COR-L47 (cell line): ENCODE results near the gene FSTL4.
A peak's percentile ranks its signal among the peaks of the same experiment; 100 is the strongest.

Experiments used
- DNase-seq: peaks from one replicate; lab custom pipeline; 2025; lab: John Stamatoyannopoulos, UW

The FSTL4 gene

GRCh38 chr5:133319905-133320520 lies 292.3 kb downstream of the FSTL4 start:
- DNase-seq: no peak

GRCh38 chr5:133319244-133319643 lies 293.1 kb downstream of the FSTL4 start:
- DNase-seq: no peak

- no peak for DNase-seq
Observed at GRCh38 chr5:133317558-133317957, 294.8 kb downstream of the FSTL4 start.

- DNase-seq: no peak
Observed at GRCh38 chr5:133316346-133317343, 295.7 kb downstream of the FSTL4 start.

DNA sequence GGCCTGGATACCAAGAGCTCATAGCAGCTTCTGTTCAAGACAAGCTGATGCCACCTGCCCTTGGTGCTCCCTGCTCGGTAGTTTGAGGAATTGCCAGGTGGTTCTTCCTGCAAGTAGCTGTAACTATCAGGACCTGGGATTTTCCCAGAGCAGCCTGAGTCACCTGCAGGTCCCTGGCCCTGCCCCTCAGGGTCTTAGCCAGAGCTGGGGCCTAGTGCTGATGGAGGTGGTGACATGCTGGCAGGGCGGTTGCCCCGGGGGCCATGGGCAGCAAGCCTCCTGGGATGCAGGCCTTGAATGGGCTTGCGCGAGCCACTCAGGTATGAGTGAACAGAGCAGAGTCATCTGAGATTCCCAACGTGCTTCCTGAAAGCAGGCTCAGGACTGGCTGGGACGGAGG lies 298.3 kb downstream of the FSTL4 start:
- no peak for DNase-seq

DNA sequence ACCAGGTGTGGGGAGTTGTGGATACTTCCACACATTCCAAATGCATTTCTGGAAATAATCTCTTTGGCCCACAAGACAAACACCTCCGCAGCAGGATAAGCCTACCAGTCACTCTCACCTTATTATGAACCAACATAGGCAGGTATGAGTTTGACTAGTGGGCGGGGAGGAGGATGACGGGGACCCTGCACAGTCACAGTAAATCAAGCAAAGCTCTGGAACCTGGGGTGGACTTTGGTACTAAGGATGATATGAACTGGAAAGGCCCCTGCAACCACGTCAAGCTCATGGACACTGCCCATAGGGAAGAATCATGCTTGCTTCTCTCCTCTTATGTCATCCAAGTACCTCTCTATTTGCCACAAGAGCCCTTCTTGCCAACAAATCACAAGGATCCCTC lies 301.2 kb downstream of the FSTL4 start:
- DNase-seq: no peak

- no peak for DNase-seq
Observed at GRCh38 chr5:133309984-133310621, 302.2 kb downstream of the FSTL4 start.

GRCh38 chr5:133309166-133309795 lies 303.1 kb downstream of the FSTL4 start:
- DNase-seq: no peak

- DNase-seq: no peak
Observed at GRCh38 chr5:133307275-133307674, 305.1 kb downstream of the FSTL4 start.

DNA sequence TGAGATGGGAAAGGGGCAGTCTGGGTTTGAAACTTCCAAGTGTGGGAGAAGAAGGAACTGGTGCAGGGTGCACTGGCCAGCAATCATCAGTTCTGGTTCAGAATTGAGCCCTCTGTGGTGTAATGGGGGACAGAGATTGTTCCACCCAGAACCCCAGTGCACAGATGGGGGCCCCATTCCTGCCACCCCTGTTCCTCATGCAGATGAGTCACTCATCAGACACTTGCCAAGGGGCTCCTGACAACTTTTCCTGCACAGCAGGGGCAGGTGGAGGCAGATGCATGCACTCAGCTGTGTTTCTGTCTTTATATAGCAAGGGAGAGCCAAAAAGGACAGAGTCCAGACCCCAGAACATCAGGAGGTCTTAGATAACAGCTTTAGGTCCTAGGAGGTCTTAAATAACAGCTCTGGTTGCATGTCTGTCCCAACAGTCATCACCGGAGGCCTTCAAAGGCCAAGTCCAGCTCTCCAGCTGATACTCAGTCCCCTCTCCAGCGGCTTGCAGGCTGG lies 307.6 kb downstream of the FSTL4 start:
- no peak for DNase-seq

DNA sequence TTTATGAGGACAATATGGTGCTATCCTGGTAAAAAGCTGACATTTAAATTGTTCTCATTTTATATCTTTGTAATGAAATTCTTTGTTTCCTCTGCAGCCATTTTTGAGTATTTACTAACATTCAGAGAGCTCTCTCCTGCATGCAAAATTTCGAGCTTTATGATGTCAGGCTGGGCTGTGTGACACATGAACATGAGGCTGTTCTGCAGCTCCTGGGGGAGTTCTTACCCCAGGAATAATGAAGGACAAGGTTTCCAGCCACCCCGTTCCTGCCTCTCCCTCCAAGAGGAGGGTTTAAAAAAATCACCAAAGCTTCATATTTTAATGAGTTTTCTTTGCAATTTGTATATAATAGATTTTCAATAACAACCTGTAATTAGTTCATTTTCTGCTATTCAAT lies 308.2 kb downstream of the FSTL4 start:
- no peak for DNase-seq

DNA sequence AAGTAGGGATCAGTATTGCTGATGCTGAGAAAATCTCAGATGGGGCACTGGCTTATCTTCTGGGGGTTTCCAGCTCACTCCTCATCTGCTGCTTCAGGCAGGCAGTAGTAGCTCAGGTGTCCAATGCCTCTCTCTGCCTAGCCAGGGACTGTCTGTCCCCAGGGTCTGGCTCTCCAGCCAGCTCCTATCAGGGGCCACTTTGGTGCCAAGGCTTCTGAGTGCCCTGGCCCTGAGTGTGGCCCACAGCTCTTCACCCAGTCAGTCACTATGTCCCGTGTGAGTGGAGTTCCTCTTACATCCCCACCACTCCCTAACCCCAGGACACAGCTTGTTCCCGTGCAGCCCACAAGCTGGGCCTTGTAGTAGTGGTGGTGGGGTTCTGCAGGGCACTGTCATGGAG lies 309.0 kb downstream of the FSTL4 start:
- no peak for DNase-seq

DNA sequence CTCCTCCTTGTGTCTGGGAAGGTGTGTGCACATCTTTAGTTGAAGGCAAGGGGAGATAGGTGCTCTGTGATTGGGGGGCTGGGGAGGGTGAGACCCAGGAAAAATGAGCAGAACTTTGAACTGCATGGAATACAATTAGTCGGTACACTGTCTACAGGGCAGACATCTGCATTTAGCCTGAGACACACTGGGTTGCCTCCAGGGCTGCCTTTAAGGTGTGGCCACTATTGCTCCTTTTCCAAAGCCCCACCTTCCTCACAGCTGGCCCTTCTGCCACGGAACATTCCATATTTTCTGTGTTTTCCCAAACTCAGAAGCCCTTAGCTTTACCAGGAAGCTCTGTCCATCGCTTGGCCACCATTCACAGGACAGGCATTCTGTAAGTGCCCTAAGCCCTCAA lies 312.6 kb downstream of the FSTL4 start:
- DNase-seq: no peak

DNA sequence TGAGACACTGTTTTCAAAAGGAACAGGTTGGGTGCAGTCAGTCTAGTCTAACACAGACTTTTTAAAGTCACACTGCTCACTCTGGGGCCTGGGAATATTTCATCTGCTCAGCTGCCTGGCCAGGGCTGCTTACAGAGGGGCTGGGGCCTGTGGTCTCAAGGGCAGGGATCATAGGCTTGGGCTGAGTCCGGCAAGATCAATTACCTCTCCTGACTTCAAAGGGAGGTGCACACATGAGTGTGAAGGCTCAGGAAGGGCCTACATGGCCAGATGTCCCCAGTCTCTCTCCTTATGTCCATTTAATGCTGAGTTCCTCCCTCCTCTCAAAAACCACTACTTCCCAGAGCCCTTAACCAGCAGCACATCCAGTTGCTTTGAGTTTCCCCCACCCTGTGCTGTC lies 313.3 kb downstream of the FSTL4 start:
- no peak for DNase-seq

- DNase-seq: no peak
Observed at GRCh38 chr5:133298447-133298846, 313.9 kb downstream of the FSTL4 start.

- no peak for DNase-seq
Observed at GRCh38 chr5:133297293-133297692, 315.0 kb downstream of the FSTL4 start.

DNA sequence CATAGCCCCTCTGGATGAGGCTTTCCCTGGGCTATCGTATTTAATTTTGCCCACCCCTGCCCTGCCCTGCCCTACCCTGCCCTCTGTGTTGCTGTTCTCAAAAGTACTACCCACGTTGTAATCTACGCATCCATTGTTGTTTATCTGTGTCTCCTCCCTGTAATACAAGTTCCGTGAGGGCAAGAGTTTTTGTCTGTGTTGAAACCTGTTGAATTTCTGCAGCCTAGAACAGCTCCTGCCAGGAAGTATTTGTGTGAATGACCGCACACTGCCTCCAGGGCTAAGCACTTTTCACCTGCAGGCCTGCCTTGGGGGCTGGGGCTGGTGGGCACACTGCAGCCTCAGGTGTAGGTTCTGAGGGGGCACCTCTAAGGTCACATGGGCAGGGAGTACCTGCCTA lies 315.7 kb downstream of the FSTL4 start:
- DNase-seq: no peak

GRCh38 chr5:133295520-133295919 lies 316.8 kb downstream of the FSTL4 start:
- no peak for DNase-seq

GRCh38 chr5:133294380-133294779 lies 318.0 kb downstream of the FSTL4 start:
- DNase-seq: peak; percentile 81

DNA sequence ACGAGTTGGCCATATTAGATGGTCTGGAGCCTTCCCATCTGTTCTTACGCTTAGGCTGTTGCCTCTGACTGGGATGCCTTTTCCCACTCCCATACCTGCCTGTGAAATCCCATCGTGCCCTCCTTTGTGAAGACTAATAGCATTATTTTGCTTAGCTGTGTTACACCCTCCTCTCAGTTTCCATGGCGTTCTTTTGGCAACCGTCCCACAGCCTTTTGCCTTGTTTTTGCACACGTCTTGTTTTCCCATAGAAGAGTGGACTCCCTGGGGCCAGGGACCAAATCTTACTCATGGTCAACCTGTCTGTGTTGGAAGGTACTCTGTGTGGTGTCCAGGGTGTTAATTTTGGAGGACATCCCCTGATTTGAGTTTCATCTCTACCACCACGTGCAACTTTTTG lies 318.4 kb downstream of the FSTL4 start:
- peak; percentile 85 for DNase-seq

DNA sequence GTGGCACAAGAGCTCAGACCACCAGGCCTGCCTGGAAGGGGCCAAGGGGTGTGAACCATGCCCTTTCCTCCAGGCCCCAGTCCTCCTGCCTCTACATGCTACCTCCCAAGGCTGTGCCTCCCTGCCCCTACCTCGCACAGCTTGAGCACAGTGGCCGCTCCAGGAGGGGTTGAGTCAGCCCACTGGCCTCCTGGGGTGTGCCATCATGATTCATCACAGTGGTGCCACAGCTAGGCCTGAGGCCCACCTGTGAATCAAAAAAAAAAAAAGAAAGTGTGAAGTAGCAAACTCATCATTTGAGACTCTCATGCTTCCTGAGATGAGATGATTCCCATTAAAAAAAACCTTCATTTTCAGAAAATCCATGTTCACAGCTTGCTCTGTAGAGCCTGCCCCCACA lies 320.0 kb downstream of the FSTL4 start:
- no peak for DNase-seq

- DNase-seq: no peak
Observed at GRCh38 chr5:133291524-133291923, 320.8 kb downstream of the FSTL4 start.
